HG03521 (cell line): ENCODE results near the gene CPED1.
"Not testable (repeated sequence)": the region's sequence is repeated elsewhere in the genome, so short reads cannot be mapped to it uniquely, and the experiment has no call there.

Experiments
- ATAC-seq: cut with Tn5 transposase; IDR thresholded peaks from one replicate; pipeline ENCODE4 v1.9.1; 2021; ENCODE audit warnings: mild to moderate bottlenecking, moderate library complexity; ENCODE audit not compliant: unreplicated experiment

The CPED1 gene

GRCh38 chr7:121038717-121039509 lies 50.4 kb downstream of the CPED1 start:
- no peak for ATAC-seq

- no peak for ATAC-seq
Measured at GRCh38 chr7:121039510-121039822, 51.0 kb downstream of the CPED1 start.

DNA sequence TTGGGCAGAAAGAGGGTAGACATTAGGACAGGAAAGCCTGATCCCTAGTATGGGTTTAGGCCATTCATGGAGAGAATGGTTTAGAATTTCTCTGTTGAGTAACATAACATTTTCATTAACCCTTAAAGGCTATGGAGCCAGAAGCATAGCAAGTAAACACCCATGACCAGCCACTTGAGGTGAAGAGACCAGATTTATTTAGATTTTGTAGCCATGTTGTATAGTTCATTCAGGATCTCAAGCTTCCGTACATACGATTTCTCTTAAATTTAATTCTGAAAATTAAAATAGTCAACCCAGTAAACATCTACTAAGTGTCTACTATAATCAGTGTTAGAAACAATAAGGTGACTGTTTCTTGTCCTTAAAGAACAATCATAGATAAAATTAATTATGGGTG lies 51.5 kb downstream of the CPED1 start:
- no peak for ATAC-seq

GRCh38 chr7:121041516-121042148 lies 53.1 kb downstream of the CPED1 start:
- no peak for ATAC-seq

DNA sequence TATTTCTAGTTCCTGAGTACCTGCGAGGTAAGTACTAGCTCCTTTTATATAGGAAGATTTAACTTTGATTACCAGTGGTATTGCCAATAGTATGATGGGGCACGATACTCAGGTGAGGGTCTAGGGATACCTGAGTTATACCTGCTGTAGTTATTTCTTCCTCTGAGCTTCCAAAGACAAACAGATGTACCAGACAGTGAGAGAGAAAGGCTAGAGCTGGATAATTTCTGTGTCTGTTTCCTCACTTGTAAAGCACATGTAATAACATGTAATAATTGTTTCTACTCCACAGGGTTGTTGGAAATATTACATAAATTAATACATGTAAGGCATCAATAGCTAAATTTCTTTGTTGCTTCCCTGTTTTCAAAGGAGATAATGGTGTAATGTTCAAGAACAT lies 53.7 kb downstream of the CPED1 start:
- no peak for ATAC-seq

DNA sequence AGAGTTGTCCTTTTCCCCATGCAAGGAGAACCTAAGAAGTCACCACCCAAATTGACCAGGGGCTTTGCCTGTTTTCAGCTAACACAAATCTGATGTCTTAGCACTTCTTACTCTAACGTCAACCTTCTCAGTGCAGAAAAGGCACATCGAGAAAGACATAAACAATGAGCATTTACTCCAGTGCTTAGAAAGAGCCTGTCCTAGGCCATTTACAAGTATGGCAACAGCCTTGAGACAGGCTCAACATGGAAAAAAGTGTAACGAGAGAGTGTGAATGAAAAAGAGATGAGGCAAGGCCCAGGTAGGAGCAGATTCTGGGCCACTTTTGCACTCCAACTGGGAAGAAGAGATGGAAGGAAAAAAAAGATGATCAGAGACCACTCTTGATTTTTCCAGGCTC lies 54.4 kb downstream of the CPED1 start:
- no peak for ATAC-seq

- ATAC-seq, result no peak
Measured at GRCh38 chr7:121043314-121044234, 55.1 kb downstream of the CPED1 start.

- ATAC-seq, result no peak
Measured at GRCh38 chr7:121045090-121045489, 56.6 kb downstream of the CPED1 start.

- ATAC-seq, result no peak
Measured at GRCh38 chr7:121046009-121046408, 57.5 kb downstream of the CPED1 start.

DNA sequence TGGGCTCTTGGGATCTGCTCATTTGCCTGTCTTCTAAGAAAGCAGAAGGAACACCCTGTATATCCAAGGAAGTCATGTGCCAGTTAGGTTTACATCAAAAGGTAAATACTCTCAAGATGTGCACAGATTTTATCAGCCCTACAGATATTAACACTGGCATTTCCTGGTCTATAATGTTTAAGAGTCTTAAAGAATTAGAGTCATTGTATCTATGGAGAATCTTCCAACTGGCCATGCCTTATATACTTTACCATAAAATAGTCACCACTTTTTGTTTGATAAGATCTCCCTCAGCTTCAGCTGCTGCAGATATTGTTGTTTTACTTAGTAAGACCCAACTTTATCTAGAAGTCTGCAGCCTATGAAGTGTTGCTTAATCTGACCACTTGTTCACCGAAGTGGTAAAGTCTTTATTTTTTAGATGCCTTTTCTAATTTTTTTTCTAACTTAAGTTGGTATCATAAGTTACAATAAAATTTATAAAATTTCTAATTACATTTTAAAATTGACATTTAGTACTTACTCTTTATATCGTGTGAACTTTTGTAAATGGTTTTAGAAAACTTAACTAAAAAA lies 58.5 kb downstream of the CPED1 start:
- no peak for ATAC-seq

- no peak for ATAC-seq
Measured at GRCh38 chr7:121048195-121048594, 59.7 kb downstream of the CPED1 start.

GRCh38 chr7:121049028-121049791 lies 60.7 kb downstream of the CPED1 start:
- no peak for ATAC-seq

GRCh38 chr7:121049897-121050296 lies 61.4 kb downstream of the CPED1 start:
- ATAC-seq, result no peak

DNA sequence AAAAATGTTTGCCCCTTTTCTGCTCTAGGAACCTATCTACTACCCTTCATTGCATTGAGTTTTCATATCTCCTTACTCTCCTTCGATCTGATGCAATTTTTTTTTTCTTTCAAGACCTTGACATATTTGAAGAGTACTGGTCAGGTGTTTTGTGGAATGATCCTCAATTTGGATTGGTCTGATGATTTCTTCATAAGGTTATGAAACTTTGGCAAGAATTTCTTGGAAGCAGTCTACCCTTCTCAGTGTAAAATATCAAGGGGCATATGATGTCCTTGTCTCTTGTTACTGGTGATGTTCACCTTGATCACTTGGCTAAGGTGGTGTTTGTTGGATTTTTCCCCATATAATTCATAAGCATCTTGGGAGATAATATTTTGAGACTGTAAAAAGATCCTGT lies 64.7 kb downstream of the CPED1 start:
- no peak for ATAC-seq

DNA sequence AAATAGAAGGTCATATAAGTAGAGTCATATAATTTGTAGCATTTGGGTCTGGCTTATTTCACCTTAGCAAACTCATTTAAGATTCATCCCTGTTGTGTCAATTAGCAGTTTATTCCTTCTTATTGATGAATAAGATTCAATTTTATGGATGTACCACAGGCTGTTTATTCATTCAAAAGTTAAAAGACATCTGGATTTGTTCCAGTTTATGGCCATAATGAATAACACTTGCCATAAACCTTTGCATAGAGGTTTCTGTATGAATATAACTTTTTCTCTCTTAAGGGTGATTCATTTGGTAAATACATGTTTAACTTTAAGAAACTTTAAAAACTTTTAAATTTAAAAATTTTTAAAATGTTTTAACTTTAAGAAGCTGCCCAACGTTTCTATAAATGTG lies 66.4 kb downstream of the CPED1 start:
- ATAC-seq, result no peak

DNA sequence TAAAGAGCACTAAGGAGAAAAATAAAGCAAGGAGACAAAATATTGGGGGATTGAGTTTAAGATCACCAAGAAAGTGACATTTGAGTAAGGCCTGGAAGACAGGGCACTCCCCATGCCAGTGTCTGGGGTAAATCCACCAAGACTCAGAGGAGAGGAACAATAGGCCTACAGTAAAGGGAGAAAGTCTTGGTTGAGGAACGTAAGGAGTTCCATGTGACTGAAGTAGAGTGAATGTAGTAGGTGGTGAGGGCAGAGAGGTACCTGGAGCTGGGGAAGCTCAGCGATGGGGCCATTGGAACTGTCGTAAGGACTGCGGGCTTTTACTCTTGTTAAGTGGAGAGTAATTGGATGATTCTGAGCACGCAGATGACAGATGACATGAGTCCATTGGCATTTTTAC lies 69.4 kb downstream of the CPED1 start:
- no peak for ATAC-seq

DNA sequence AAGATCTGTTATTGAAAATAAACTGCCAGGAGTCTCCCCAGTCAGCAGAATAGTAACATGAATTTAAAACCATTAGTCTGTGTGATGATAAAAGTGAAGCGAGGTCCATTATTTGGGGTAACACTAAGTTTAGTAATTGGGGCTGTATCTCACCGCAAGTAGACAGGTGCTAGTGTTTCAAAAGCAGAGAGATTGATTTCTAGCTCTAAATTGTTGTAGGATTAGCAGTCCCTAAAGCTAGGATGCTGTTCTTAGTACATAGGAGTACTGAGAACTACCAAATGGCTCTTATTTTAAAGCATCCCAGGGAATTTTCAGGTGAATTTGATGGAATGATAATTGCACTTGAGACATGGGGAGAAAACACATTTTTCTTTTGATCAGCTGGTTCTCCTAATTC lies 70.5 kb downstream of the CPED1 start:
- no peak for ATAC-seq

DNA sequence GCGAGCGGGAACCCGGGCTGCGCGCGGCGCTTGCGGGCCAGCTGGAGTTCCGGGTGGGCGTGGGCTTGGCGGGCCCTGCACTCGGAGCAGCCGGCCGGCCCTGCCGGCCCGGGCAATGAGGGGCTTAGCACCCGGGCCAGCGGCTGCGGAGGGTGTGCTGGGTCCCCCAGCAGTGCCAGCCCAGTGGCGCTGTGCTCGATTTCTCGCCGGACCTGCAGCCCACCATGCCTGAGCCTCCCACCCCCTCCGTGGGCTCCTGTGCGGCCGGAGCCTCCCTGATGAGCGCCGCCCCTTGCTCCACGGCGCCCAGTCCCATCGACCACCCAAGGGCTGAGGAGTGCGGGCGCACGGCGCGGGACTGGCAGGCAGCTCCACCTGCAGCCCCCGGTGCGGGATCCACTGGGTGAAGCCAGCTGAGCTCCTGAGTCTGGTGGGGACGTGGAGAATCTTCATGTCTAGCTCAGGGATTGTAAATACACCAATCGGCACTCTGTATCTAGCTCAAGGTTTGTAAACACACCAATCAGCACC lies 71.5 kb downstream of the CPED1 start:
- ATAC-seq, result not testable (repeated sequence)

DNA sequence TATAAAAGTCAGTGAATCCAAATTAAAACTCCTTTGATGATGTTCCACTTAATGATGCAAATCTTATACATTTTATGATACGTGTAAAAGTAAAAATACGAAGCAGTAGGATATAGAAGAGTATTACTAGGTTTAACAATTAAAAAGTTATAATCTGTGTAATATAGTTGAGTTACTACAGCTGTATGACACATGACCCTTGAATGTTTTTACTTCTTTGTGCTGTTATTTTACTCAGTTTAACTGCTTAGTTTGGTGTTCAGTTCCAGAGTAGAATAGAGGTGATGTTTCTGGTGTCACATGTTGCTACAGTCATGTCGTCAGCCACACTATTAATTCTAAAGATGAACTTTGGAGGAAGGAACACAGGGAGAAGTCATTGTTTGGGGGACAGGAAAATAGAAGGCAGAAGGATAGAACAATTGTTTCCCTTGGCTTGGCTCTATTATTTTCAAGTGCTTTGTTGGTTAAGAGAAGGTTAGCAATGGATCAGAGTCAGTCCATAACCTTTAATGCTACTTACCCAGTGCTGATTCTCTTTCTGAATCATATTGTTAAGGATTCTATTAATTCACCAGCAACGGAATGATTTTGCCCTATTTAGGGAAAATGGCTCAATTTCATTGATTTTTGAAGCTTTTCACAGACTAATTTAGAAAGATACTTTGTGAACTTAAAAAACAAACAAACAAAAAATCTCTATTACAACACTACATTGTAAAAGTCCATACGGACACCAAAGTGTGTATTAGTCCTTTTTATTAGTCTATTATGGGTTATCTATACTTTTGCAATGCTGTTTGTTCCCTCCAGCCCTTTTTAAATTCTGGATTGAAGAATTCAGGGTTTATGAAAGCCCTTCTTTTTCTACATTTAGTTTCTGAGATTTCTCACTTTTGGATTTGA lies 73.4 kb downstream of the CPED1 start:
- ATAC-seq, result no peak
